Dendritic cell treated with granulocyte-macrophage colony-stimulating factor and Interleukin-4, amounts not matched to agents 40 ng/mL and 50 ng/mL, for 4 days (primary cell): ENCODE results near the gene MPRIP.
A peak's percentile ranks its signal among the peaks of the same experiment; 100 is the strongest.

Experiments used
- H3K27ac Mint-ChIP-seq: one replicate; pipeline ENCODE4 v1.8.0; 2022; ENCODE audit warnings: mild to moderate bottlenecking, mixed read lengths
- H3K27me3 Mint-ChIP-seq: one replicate; pipeline ENCODE4 v1.8.0; 2022; ENCODE audit warnings: mild to moderate bottlenecking, mixed read lengths
- H3K36me3 Mint-ChIP-seq: one replicate; pipeline ENCODE4 v1.8.0; 2022; ENCODE audit warnings: low read depth, mixed read lengths
- H3K4me1 Mint-ChIP-seq: one replicate; pipeline ENCODE4 v1.8.0; 2022; ENCODE audit warnings: low read depth, mixed read lengths
- H3K4me3 Mint-ChIP-seq: one replicate; pipeline ENCODE4 v1.8.0; 2022; ENCODE audit warnings: mild to moderate bottlenecking, moderate library complexity, mixed read lengths
- H3K9me3 Mint-ChIP-seq: one replicate; pipeline ENCODE4 v1.8.0; 2022; ENCODE audit warnings: mixed read lengths
- intact Hi-C: fragments of 100-400 bp; cut with micrococcal nuclease; formaldehyde crosslinking; loops from one replicate; pipeline ENCODE4 v1.15.0; 2022

Gene MPRIP

DNA sequence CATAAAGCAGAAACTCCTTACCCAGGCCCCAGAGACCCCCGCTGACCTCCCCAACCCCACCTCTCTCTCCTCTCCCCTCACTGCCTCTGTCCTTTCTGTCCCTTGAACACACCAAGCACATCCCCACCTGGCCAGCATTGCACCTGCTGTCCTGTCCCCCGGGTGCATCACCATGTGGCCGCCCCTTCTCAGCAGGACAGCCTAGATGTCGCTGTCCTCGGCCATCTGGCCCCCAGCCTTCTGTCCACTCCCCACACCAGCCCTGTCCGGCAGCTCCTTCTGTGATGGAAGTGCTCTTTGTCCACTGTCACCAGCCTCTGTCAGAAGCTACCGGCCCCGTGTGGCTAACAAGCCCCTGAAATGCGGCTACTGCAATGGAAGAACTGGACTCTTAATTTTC is 12.3 kb upstream of the MPRIP start:
- H3K36me3 Mint-ChIP-seq, result no peaks in the 10 kb centered on the region
- no peaks in the 10 kb centered on the region for H3K9me3 Mint-ChIP-seq
- H3K27me3 Mint-ChIP-seq, result peaks cover 31% of the 10 kb centered on the region
- H3K4me3 Mint-ChIP-seq, result no peak overlapping the region
- no peak overlapping the region for H3K27ac Mint-ChIP-seq
- peaks cover 7% of the 10 kb centered on the region for H3K4me1 Mint-ChIP-seq
- intact Hi-C loops, result no loop called here

DNA sequence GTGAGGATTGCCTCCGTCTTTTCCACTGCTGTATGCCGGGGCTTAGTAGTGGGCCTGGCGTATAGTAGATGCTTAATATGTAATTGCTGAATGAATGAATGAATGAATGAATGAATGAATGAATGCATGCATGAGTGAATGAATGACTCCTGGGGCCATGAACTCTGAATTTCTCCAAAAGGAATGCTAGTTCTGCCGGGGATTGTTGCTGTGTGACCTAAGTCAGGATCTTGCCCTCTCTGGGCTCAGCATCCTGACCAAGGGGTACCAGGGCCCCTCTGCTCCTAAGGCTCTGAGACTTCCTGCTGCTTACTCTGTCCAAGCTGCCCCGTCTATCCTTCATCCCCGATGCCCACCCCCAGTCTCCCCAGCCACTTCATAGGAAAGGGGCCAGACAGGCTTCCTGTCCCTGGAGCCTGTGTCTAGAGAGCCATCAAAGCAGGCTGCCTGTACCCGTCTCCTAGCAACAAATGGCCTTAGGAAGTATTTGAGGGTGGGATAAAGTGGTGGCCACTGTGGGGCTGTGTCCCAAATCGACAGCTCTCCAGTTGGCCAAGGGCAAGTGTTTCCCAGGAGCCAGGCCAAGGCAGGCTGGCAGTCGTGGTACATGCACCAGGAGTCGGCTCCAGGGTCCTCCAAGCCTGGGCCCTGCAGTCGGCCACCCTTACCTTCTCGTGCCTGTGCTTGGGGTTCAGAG is 11.6 kb upstream of the MPRIP start:
- no peak overlapping the region for H3K27ac Mint-ChIP-seq
- H3K36me3 Mint-ChIP-seq, result no peaks in the 10 kb centered on the region
- H3K9me3 Mint-ChIP-seq, result no peaks in the 10 kb centered on the region
- H3K27me3 Mint-ChIP-seq, result peaks cover 31% of the 10 kb centered on the region
- peaks cover 14% of the 10 kb centered on the region for H3K4me1 Mint-ChIP-seq
- intact Hi-C loops, result no loop called here
- no peak overlapping the region for H3K4me3 Mint-ChIP-seq

GRCh38 chr17:17032131-17032692 is 10.0 kb upstream of the MPRIP start:
- no peaks in the 10 kb centered on the region for H3K36me3 Mint-ChIP-seq
- H3K4me3 Mint-ChIP-seq, result no peak overlapping the region

DNA sequence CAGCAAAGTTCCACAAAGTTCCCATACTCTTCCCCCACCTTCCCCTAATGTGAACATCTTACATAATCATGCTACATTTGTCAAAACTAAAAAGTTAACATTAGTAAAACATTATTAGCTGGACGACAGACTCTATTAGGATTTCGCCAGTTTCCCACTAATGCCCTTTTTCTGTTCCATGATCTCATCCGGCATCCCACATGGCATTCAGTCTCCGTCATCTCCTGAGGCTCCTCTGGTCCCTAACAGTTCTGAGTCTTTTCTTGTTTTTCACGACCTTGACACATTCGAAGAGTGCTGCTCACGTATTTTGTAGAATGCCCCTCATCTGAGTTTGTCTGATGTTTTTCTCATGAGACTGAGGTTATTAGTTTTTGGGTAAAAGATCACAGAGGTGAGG is 8.8 kb upstream of the MPRIP start:
- intact Hi-C loops, result no loop called here
- Mint-ChIP-seq H3K4me3 (no peak overlapping the region), H3K4me1 (peaks cover 22% of the 10 kb centered on the region), H3K27me3 (peaks cover 26% of the 10 kb centered on the region), H3K36me3 (no peaks in the 10 kb centered on the region), H3K27ac (no peak overlapping the region), H3K9me3 (no peaks in the 10 kb centered on the region)

More at GRCh38 chr17:17032131-17032692, 10.0 kb upstream of the MPRIP start:
- Mint-ChIP-seq H3K27me3 (peaks cover 33% of the 10 kb centered on the region), H3K27ac (no peak overlapping the region), H3K4me1 (peaks cover 27% of the 10 kb centered on the region), H3K9me3 (no peaks in the 10 kb centered on the region)
- intact Hi-C loops, result no loop called here

- intact Hi-C loops, result no loop called here
- H3K9me3 Mint-ChIP-seq, result no peaks in the 10 kb centered on the region
- no peaks in the 10 kb centered on the region for H3K36me3 Mint-ChIP-seq
- peaks cover 21% of the 10 kb centered on the region for H3K27me3 Mint-ChIP-seq
- no peak overlapping the region for H3K27ac Mint-ChIP-seq
- no peak overlapping the region for H3K4me3 Mint-ChIP-seq
- peaks cover 22% of the 10 kb centered on the region for H3K4me1 Mint-ChIP-seq
Measured at GRCh38 chr17:17034026-17034425, 8.2 kb upstream of the MPRIP start.

GRCh38 chr17:17034496-17035075 is 7.7 kb upstream of the MPRIP start:
- peaks cover 18% of the 10 kb centered on the region for H3K27me3 Mint-ChIP-seq
- peaks cover 22% of the 10 kb centered on the region for H3K4me1 Mint-ChIP-seq
- H3K9me3 Mint-ChIP-seq, result no peaks in the 10 kb centered on the region
- no peaks in the 10 kb centered on the region for H3K36me3 Mint-ChIP-seq
- no peak overlapping the region for H3K4me3 Mint-ChIP-seq
- intact Hi-C loops, result no loop called here
- no peak overlapping the region for H3K27ac Mint-ChIP-seq

DNA sequence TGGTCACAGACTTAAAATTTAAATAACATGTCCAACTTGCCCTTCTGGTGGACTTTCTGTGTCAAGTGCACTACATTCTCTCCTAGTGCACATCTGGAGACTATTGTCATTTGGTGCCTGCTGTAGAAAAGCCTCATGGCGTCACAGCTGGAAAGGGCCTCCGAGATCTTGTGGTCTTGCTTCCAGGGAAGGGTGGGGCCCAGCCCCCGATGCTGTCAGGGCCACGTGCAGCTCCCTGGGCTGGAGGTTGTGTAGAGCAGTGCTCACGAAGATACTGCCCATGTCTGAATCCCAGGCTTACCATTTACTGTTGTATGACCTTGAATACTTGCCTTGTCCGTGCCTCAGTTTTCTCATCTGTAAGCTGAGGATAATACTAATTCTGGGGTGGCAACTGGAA is 6.8 kb upstream of the MPRIP start:
- peak overlapping the region; percentile 39 for H3K27ac Mint-ChIP-seq
- peaks cover 22% of the 10 kb centered on the region for H3K4me1 Mint-ChIP-seq
- peaks cover 16% of the 10 kb centered on the region for H3K27me3 Mint-ChIP-seq
- H3K4me3 Mint-ChIP-seq, result no peak overlapping the region
- H3K9me3 Mint-ChIP-seq, result no peaks in the 10 kb centered on the region
- intact Hi-C loops, result no loop called here
- H3K36me3 Mint-ChIP-seq, result no peaks in the 10 kb centered on the region

DNA sequence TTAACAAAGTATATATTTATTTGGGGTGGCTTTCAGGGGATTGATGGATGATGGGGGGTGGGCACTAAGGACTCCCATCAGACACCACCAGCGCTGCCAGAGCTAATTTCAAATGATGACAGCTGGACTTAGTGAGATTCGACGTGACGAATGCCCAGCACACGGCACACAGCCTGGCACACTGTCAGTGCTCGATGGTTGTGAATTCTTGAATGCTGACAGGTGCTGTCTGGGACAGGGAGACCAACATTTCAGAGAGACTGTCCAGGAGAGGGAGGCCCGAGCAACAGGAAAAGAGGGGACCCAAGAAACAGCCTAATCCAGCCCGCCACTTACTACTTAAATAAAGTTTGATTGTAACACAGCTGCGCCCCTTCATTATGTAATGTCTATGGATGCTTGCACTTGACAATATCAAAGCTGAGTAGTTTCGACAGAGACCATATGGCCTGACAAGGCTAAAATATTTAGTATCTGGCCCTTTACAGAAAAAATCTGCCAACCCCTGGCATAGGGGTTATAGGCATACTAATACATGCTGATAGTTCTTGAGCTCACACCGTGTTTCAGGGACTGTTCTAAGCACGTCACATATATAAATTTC is 6.2 kb upstream of the MPRIP start:
- intact Hi-C loops, result no loop called here
- Mint-ChIP-seq H3K9me3 (no peaks in the 10 kb centered on the region), H3K4me3 (no peak overlapping the region), H3K27ac (peak overlapping the region; percentile 39), H3K27me3 (peaks cover 15% of the 10 kb centered on the region), H3K4me1 (peaks cover 22% of the 10 kb centered on the region), H3K36me3 (no peaks in the 10 kb centered on the region)

- intact Hi-C loops, result no loop called here
- H3K27ac Mint-ChIP-seq, result peak overlapping the region; percentile 39
- no peaks in the 10 kb centered on the region for H3K9me3 Mint-ChIP-seq
- no peaks in the 10 kb centered on the region for H3K36me3 Mint-ChIP-seq
- no peak overlapping the region for H3K4me3 Mint-ChIP-seq
- H3K27me3 Mint-ChIP-seq, result peaks cover 20% of the 10 kb centered on the region
- H3K4me1 Mint-ChIP-seq, result peaks cover 28% of the 10 kb centered on the region
Measured at GRCh38 chr17:17036524-17036998, 5.7 kb upstream of the MPRIP start.

- Mint-ChIP-seq H3K27me3 (peaks cover 34% of the 10 kb centered on the region), H3K36me3 (no peaks in the 10 kb centered on the region), H3K4me1 (peaks cover 52% of the 10 kb centered on the region), H3K27ac (no peak overlapping the region), H3K4me3 (no peak overlapping the region), H3K9me3 (no peaks in the 10 kb centered on the region)
- intact Hi-C loops, result no loop called here
Measured at GRCh38 chr17:17039911-17040310, 2.3 kb upstream of the MPRIP start.

- no peaks in the 10 kb centered on the region for H3K36me3 Mint-ChIP-seq
- H3K4me3 Mint-ChIP-seq, result peak overlapping the region; percentile 0
- intact Hi-C loops, result no loop called here
- H3K4me1 Mint-ChIP-seq, result peaks cover 52% of the 10 kb centered on the region
- H3K27me3 Mint-ChIP-seq, result peaks cover 29% of the 10 kb centered on the region
- H3K9me3 Mint-ChIP-seq, result no peaks in the 10 kb centered on the region
- H3K27ac Mint-ChIP-seq, result peak overlapping the region; percentile 14
Measured at GRCh38 chr17:17041018-17041521, 1.2 kb upstream of the MPRIP start.

DNA sequence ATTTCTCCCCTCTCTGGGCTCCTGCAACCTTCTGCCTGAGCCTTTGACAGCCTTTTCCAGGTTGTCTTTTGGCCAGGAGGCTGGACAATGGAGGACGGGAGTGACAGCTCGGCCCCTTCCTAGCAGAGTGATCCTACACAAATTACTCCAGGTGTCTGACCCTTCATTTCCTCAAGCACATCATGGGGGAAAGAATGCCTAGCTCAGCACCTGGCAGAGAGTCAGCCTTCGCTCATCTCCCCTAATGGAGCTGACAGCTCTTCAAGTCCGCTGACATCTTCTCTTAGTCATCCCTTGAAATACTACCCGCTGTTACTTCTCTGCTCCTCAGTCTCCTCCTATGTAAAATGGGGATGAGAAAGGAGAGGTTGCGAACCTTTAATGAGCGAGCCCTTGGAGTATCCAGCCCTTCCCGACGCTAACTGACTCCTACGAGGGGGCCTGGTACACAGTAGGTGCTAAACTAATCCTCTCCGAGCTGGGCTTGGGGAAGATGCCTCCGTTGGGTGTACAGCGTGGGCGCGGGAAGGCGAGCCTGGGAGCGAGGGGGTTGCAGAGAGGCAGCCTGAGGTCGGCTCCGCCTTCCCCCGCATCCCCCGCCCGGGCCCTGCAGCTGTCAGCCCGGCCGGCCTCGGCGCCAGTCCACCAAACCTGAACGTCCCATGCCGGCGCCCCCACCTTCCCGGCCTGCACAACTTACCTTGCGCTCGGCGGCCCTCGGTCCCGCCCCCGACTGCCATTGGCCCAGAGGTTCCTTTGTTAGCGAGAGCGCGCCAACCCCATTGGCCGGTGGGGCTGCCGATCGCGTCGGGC is 480 bp upstream of the MPRIP start:
- Mint-ChIP-seq H3K36me3 (no peaks in the 10 kb centered on the region), H3K27me3 (peaks cover 29% of the 10 kb centered on the region), H3K9me3 (no peaks in the 10 kb centered on the region), H3K4me3 (peak overlapping the region; percentile 81), H3K4me1 (peaks cover 49% of the 10 kb centered on the region), H3K27ac (peak overlapping the region; percentile 14)
- intact Hi-C loops, result no loop called here

DNA sequence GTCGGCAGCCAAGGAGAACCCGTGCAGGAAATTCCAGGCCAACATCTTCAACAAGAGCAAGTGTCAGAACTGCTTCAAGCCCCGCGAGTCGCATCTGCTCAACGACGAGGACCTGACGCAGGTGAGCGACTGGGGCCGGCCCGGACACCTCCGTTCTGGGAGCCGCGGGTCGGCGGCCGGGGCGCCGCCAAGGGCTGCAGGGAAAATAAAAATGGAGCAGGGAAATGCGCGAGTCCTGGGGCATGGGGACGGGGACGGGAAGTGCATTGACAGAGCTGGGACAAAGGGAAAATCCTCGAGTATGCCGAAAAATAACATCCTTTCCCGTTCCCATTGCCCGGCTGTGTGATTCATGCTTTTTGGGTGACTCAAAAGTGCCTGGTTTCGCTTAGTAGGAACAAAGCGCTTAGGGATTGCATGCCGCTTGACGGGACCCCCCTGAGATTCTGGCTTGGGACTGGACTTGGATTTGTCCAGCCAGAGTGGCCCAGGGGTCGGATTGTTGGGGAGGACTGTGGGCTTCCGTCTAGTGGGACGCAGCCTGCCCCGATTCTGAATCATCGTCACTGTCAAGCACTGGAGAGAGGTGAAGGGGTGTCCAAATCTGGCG is 699 bp downstream of the MPRIP start:
- peaks cover 35% of the 10 kb centered on the region for H3K27me3 Mint-ChIP-seq
- intact Hi-C loops, result no loop called here
- peak overlapping the region; percentile 70 for H3K27ac Mint-ChIP-seq
- no peaks in the 10 kb centered on the region for H3K36me3 Mint-ChIP-seq
- H3K4me1 Mint-ChIP-seq, result peaks cover 53% of the 10 kb centered on the region
- no peaks in the 10 kb centered on the region for H3K9me3 Mint-ChIP-seq
- H3K4me3 Mint-ChIP-seq, result peak overlapping the region; percentile 79
